Spleen (tissue), 11 donors: Measurements from ENCODE around the gene GSS. TPM values are rescaled to one million over a fixed set of nuclear protein-coding genes. Genes with fewer than 3 reads are reported as not detected.

Source experiments
- DNase-seq: peaks from one replicate; pipeline ENCODE4 v3.0.0-alpha.2; 2020
- H3K27ac ChIP-seq, 8 donors: fragments of 200-600 bp; sonication (generic) in 7 of 8; 1 replicate in 4 of 8; 2 replicates in 4 of 8; pipeline versions ENCODE4 v1.5.0 to v1.8.0; 2016 to 2021; ENCODE audit warnings: inconsistent platforms in 4 of 8, mild to moderate bottlenecking in 4 of 8, moderate library complexity in 1 of 8
- H3K27me3 ChIP-seq, 7 donors: fragments of 200-600 bp; sonication (generic) in 6 of 7; replicated peaks in 1 of 7; 1 replicate in 4 of 7; 2 replicates in 3 of 7; pipeline versions ENCODE4 v1.5.0 to v1.8.0; 2016 to 2021; ENCODE audit warnings: inconsistent platforms in 3 of 7, mild to moderate bottlenecking in 1 of 7
- H3K36me3 ChIP-seq, 6 donors: fragments of 200-600 bp; sonication (generic) in 5 of 6; 1 replicate in 4 of 6; 2 replicates in 2 of 6; pipeline versions ENCODE4 v1.5.0 to v1.8.0; 2016 to 2021; ENCODE audit warnings: inconsistent platforms in 2 of 6
- H3K4me1 ChIP-seq, 6 donors: fragments of 200-600 bp; sonication (generic) in 5 of 6; 1 replicate in 3 of 6; 2 replicates in 3 of 6; pipeline versions ENCODE4 v1.5.0 to v1.8.0; 2016 to 2021; ENCODE audit warnings: inconsistent platforms in 3 of 6
- H3K4me3 ChIP-seq, 8 donors: fragments of 200-600 bp; sonication (generic) in 7 of 8; 1 replicate in 4 of 8; 2 replicates in 4 of 8; pipeline versions ENCODE4 v1.5.0 to v1.8.0; 2016 to 2021; ENCODE audit warnings: inconsistent platforms in 4 of 8, mild to moderate bottlenecking in 4 of 8, moderate library complexity in 2 of 8
- H3K9me3 ChIP-seq, 8 donors: fragments of 200-600 bp; sonication (generic) in 7 of 8; 1 replicate in 4 of 8; 2 replicates in 4 of 8; pipeline versions ENCODE4 v1.5.0 to v1.8.0; 2016 to 2021; ENCODE audit warnings: inconsistent platforms in 4 of 8
- CTCF ChIP-seq, 11 experiments: fragments of 200-600 bp in 7 of 11; fragments of 450-650 bp in 4 of 11; sonication (generic) in 4 of 11; IDR thresholded peaks in 8 of 11; conservative IDR thresholded peaks in 3 of 11; 1 replicate in 7 of 11; 2 replicates in 4 of 11; pipeline versions ENCODE4 v1.4.0 to v1.8.0; 2016 to 2021; ENCODE audit warnings: antibody characterized with exemption in 11 of 11, inconsistent platforms in 4 of 11, mild to moderate bottlenecking in 1 of 11
- POLR2A ChIP-seq, 3 donors: fragments of 450-650 bp; IDR thresholded peaks; one replicate each; pipeline ENCODE4 v1.5.1; 2017; ENCODE audit warnings: antibody characterized with exemption in 3 of 3, mild to moderate bottlenecking in 1 of 3
- POLR2AphosphoS5 ChIP-seq, 3 donors: sonication (generic); formaldehyde crosslinking; IDR thresholded peaks; one replicate each; pipeline ENCODE4 v1.5.1; 2017; ENCODE audit warnings: antibody characterized with exemption in 3 of 3
- WGBS, 5 donors: extraction: QIAGEN DNeasy Blood & Tissue Kit in 3 of 5; methylation state at CpG; one replicate each; pipeline versions ENCODE4 v1.1.5 to v1.1.7; 2013 to 2018; 5-methylcytosine and 5-hydroxymethylcytosine counted together
- intact Hi-C: fragments of 100-400 bp; cut with DNase I; formaldehyde crosslinking; loops from one replicate; pipeline ENCODE4 v1.15.0; 2023; ENCODE audit warnings: low total_unique reads
- polyA plus RNA-seq, 3 donors: library from polyadenylated mRNA; stranded (reverse); fragments of 200-250 nt; gene quantifications; one replicate each; pipeline ENCODE4 v1.2.1, GENCODE V29; 2013
- total RNA-seq, 7 donors: library from RNA; depleted of rRNA in 3 of 7; stranded (reverse); fragments of >200 nt in 3 of 7; fragmentation: NEBNext Ultra II Directional in 4 of 7; extraction: Animal tissue kit (Norgen Biotek cat#: 25700) in 4 of 7; gene quantifications; one replicate each; pipeline versions ENCODE4 v1.1.0 to v1.2.1, GENCODE V29; 2016 to 2021
- donor health status: healthy with polysubstance abuse.
- donor health status: DM: no; HTN: no; CAD: no; lungs with moderate emphysema.
- donor health status: DM: no; HTN: no; CAD: no.
- donor health status: Bipolar disorder and iron deficiency.
- donor health status: healthy.
- donor health status: DM: no; HTN: no; CAD: no.
- donor health status: DM: yes; HTN: yes; CAD: no.

The GSS gene
- total and polyA plus RNA-seq, 10 donors = 19.8 to 46.1 (median 32.7) TPM

- Histone ChIP-seq H3K27ac (no peak overlapping the region), H3K36me3 (peaks cover 0 to 99% (median 56%) of the 10 kb centered on the region in 6 donors), H3K9me3 (no peaks in the 10 kb centered on the region), H3K27me3 (no peaks in the 10 kb centered on the region), H3K4me3 (no peak overlapping the region), H3K4me1 (no peaks in the 10 kb centered on the region)
- WGBS, 5 donors = 96 to 100% (median 100%) methylated on average over 1 of the region's 1 CpG
- no peak for DNase-seq
- TF ChIP-seq POLR2AphosphoS5 (IDR thresholded peaks at IDR 0.05) = no peak
- intact Hi-C loops = no loop called here
Measured at GRCh38 chr20:34927736-34928135, 27.9 kb downstream of the GSS start.

DNA sequence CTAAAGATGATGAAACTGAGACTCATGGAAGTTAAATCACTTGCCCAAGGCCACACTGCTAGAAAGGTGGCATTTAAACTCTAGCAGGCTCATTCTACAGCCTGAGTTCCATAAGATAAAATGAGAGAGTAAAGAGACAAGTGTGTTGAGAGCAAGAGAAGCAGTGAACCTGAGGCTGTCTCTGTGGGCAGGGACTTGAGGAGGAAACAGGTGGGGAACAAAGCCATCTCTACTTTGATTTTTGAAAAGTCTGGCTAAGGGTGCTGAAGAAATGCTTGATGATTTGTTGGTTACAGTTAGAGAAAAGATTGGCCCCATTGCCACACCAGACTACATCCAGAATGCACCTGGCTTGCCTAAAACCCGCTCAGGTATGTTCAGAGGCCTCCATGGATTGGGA lies 29.0 kb downstream of the GSS start:
- intact Hi-C loops = no loop called here
- no peaks in the 10 kb centered on the region for H3K9me3 ChIP-seq
- H3K27me3 ChIP-seq = no peaks in the 10 kb centered on the region
- H3K36me3 ChIP-seq = peaks cover 0 to 100% (median 51%) of the 10 kb centered on the region in 6 donors
- no peak for DNase-seq
- H3K4me1 ChIP-seq = peaks cover 0 to 4% (median 0%) of the 10 kb centered on the region in 6 donors
- H3K4me3 ChIP-seq = no peak overlapping the region
- WGBS, 5 donors = 82 to 100% (median 93%) methylated on average over 1 of the region's 1 CpG
- H3K27ac ChIP-seq = no peak overlapping the region
- TF ChIP-seq POLR2AphosphoS5 (IDR thresholded peaks at IDR 0.05) = no peak
- TF ChIP-seq POLR2A (IDR thresholded peaks at IDR 0.05) = no peak
- TF ChIP-seq CTCF (IDR thresholded peaks at IDR 0.05 in 8 of 11, conservative IDR thresholded peaks at IDR 0.05 in 3 of 11) = no peak

DNA sequence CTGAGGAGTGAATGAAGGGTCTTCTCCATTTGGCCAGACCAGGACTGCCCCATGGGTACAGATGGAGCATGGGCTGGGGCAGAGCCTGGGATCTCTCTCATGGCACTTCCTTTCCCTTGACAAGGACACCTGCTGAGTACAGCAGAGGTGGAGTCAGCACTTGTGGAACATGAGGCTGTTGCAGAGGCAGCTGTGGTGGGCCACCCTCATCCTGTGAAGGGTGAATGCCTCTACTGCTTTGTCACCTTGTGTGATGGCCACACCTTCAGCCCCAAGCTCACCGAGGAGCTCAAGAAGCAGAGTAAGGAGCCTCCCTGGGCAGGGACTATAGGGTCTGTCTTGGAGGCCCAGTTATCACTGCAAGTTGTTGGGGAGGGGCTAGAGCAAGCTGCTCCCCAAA lies 29.6 kb downstream of the GSS start:
- TF ChIP-seq CTCF (IDR thresholded peaks at IDR 0.05 in 8 of 11, conservative IDR thresholded peaks at IDR 0.05 in 3 of 11) = no peak
- no peak for TF ChIP-seq POLR2AphosphoS5 (IDR thresholded peaks at IDR 0.05)
- no peak for TF ChIP-seq POLR2A (IDR thresholded peaks at IDR 0.05)
- H3K36me3 ChIP-seq = peaks cover 0 to 100% (median 50%) of the 10 kb centered on the region in 6 donors
- no peak overlapping the region for H3K4me3 ChIP-seq
- WGBS, 5 donors = 56 to 88% (median 68%) methylated on average over 1 of the region's 1 CpG
- no peak for DNase-seq
- intact Hi-C loops = no loop called here
- no peak overlapping the region for H3K27ac ChIP-seq
- H3K9me3 ChIP-seq = no peaks in the 10 kb centered on the region
- H3K27me3 ChIP-seq = no peaks in the 10 kb centered on the region
- H3K4me1 ChIP-seq = peaks cover 0 to 4% (median 0%) of the 10 kb centered on the region in 6 donors

GRCh38 chr20:34925341-34925740 lies 30.3 kb downstream of the GSS start:
- no peak for TF ChIP-seq POLR2A (IDR thresholded peaks at IDR 0.05)
- TF ChIP-seq POLR2AphosphoS5 (IDR thresholded peaks at IDR 0.05) = no peak
- TF ChIP-seq CTCF (IDR thresholded peaks at IDR 0.05 in 8 of 11, conservative IDR thresholded peaks at IDR 0.05 in 3 of 11) = no peak
- no peak overlapping the region for H3K27ac ChIP-seq
- no peak for DNase-seq
- H3K27me3 ChIP-seq = no peaks in the 10 kb centered on the region
- intact Hi-C loops = no loop called here
- H3K4me3 ChIP-seq = no peak overlapping the region
- H3K36me3 ChIP-seq = peaks cover 0 to 100% (median 52%) of the 10 kb centered on the region in 6 donors
- H3K4me1 ChIP-seq = peaks cover 0 to 4% (median 0%) of the 10 kb centered on the region in 6 donors
- 88 to 98% (median 96%) methylated on average over 3 of the region's 3 CpGs for WGBS, 5 donors
- no peaks in the 10 kb centered on the region for H3K9me3 ChIP-seq

GRCh38 chr20:34923414-34923813 lies 32.2 kb downstream of the GSS start:
- Histone ChIP-seq H3K27ac (no peak overlapping the region), H3K27me3 (no peaks in the 10 kb centered on the region), H3K36me3 (peaks cover 0 to 94% (median 38%) of the 10 kb centered on the region in 6 donors), H3K4me3 (no peak overlapping the region), H3K4me1 (peaks cover 0 to 4% (median 0%) of the 10 kb centered on the region in 6 donors), H3K9me3 (no peaks in the 10 kb centered on the region)
- WGBS, 5 donors = 89 to 100% (median 95%) methylated on average over 2 of the region's 2 CpGs
- no peak for TF ChIP-seq POLR2A (IDR thresholded peaks at IDR 0.05)
- TF ChIP-seq POLR2AphosphoS5 (IDR thresholded peaks at IDR 0.05) = no peak
- TF ChIP-seq CTCF (IDR thresholded peaks at IDR 0.05 in 8 of 11, conservative IDR thresholded peaks at IDR 0.05 in 3 of 11) = no peak
- intact Hi-C loops = no loop called here
- no peak for DNase-seq
